ENCODE measurements around the gene AMFR.

DNA sequence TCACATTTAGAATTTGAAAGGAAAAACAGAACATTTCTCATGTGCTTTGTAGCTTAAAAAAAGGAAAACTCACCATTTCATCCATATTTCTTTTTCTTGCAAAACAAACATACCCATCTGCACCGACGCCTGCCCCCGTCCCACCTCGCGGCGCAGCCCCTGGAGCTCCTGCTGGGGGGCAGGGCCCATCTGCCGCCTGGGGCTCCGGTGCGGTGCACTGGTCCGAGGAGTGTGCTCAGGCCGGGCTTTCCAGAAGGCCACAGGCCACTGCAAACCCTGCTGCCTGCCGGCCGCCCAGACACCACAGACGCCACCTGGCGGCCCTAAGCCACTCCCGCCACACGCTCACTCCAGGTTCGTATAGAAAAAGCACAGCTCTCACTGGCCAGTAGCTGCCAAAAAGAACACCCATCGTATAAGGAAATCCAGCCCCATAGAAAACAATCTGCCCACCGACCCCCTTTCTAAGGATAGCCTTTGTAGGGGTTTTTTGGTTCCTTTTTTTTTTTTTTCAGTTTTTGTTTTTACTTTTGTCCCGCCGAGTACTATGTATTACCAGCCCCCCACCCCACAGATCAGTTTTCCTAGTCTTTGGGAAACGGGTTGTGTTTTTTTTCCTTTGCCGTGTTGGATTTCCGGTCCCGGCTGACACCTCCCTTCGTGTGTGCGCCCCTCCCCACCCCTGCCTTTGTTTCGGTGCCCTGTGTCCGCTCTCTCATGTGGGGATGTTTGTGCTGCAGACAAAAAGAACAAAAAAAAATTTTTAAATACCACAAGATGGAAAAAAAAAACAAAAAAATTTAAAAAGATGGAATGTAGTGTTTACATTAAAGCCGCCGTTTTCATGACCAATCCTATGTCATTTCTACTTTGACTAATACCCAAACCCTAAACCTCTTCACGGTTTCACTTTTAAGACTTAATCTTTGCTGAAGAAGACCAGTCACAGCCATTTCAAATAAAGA is 68.8 kb downstream of the AMFR start:
- TF ChIP-seq POLR2A (IDR thresholded peaks at IDR 0.05) (no peak), POLR2AphosphoS5 (IDR thresholded peaks at IDR 0.05) (peak; percentile 55 to 74 (median 71))
- TF ChIP-seq, protein P1, sequence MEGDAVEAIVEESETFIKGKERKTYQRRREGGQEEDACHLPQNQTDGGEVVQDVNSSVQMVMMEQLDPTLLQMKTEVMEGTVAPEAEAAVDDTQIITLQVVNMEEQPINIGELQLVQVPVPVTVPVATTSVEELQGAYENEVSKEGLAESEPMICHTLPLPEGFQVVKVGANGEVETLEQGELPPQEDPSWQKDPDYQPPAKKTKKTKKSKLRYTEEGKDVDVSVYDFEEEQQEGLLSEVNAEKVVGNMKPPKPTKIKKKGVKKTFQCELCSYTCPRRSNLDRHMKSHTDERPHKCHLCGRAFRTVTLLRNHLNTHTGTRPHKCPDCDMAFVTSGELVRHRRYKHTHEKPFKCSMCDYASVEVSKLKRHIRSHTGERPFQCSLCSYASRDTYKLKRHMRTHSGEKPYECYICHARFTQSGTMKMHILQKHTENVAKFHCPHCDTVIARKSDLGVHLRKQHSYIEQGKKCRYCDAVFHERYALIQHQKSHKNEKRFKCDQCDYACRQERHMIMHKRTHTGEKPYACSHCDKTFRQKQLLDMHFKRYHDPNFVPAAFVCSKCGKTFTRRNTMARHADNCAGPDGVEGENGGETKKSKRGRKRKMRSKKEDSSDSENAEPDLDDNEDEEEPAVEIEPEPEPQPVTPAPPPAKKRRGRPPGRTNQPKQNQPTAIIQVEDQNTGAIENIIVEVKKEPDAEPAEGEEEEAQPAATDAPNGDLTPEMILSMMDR (IDR thresholded peaks at IDR 0.05 in 8 of 11, conservative IDR thresholded peaks at IDR 0.05 in 3 of 11): peak; percentile 59 to 89 (median 82)

Data from spleen (tissue), 7 donors.